ENCODE data around the gene PDGFRB. TPM values are rescaled to one million over a fixed set of nuclear protein-coding genes. Genes with fewer than 3 reads are reported as not detected.
"Not testable (repeated sequence)": the region's sequence is repeated elsewhere in the genome, so short reads cannot be mapped to it uniquely, and the experiment has no call there.

The PDGFRB gene
- total RNA-seq, 4 donors from 2014 or later: 20.2 to 56.3 (median 28.3) TPM

DNA sequence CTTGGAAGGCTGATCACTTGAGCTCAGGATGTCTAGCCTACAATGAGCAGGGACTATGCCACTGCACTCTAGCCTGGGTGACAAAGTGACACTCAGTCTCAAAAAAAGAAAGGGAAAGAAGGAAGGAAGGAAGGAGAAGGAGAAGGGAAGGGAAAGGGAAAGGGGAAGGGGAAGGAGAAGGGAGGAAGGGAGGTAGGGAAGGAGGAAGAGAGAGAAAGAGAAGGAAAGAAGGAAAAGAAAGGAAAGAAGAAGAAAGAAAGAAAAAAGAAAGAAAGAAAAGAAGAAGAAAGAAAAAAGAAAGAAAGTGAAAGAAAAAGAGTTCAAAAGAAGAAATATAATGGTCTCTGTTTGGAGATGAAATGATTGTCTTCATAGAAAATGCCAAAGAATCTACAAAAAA lies 58.5 kb downstream of the PDGFRB start:
- DNase-seq: no peak
- in situ Hi-C loops (cut with MboI; ENCODE audit: low pct_ligation_motif_present in 1 of 4, low pct_unique_long_range_greater_than_20kb in 1 of 4, low sequenced_read_pairs in 3 of 4): no loop called here
- Histone ChIP-seq H3K4me1 (no peaks in the 10 kb centered on the region), H3K9me3 (no peaks in the 10 kb centered on the region), H3K36me3 (no peaks in the 10 kb centered on the region), H3K4me3 (no peak overlapping the region), H3K27ac (no peak overlapping the region), H3K27me3 (no peaks in the 10 kb centered on the region)
- TF ChIP-seq EP300 (IDR thresholded peaks at IDR 0.05; ENCODE audit: low read depth): no peak
- no peak for TF ChIP-seq POLR2A (IDR thresholded peaks at IDR 0.05)
- no peak for TF ChIP-seq POLR2AphosphoS5 (IDR thresholded peaks at IDR 0.05)
- TF ChIP-seq, protein P1, sequence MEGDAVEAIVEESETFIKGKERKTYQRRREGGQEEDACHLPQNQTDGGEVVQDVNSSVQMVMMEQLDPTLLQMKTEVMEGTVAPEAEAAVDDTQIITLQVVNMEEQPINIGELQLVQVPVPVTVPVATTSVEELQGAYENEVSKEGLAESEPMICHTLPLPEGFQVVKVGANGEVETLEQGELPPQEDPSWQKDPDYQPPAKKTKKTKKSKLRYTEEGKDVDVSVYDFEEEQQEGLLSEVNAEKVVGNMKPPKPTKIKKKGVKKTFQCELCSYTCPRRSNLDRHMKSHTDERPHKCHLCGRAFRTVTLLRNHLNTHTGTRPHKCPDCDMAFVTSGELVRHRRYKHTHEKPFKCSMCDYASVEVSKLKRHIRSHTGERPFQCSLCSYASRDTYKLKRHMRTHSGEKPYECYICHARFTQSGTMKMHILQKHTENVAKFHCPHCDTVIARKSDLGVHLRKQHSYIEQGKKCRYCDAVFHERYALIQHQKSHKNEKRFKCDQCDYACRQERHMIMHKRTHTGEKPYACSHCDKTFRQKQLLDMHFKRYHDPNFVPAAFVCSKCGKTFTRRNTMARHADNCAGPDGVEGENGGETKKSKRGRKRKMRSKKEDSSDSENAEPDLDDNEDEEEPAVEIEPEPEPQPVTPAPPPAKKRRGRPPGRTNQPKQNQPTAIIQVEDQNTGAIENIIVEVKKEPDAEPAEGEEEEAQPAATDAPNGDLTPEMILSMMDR (IDR thresholded peaks at IDR 0.05): no peak
- intact Hi-C loops (cut with DNase I; ENCODE audit: low total_unique reads): no loop called here

DNA sequence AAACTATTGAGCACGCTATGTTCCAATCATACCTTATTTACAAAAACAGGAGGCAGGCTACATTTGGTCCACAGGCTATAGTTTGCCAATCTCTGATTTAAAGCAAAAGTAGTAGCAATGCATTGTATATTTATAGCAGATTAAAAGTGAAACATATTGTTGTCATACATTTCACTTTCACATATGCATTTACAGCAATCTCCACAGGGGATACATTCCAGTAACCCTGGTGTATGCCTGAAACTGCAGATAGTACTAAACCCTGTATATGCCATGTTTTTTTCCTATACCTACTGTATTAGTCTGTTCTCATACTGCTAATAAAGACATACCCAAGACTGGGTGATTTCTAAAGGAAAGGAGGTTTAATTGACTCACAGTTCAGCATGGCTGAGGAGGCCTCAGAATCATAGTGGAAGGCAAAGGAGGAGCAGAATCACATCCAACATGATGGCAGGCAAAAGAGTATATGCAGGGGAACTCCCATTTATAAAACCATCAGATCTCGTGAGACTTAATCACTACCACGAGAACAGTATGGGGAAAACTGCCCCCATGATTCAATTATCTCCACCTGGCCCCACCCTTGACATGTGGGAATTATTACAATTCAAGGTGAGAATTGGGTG lies 63.4 kb downstream of the PDGFRB start:
- DNase-seq: no peak
- in situ Hi-C loops (cut with MboI; ENCODE audit: low pct_ligation_motif_present in 1 of 4, low pct_unique_long_range_greater_than_20kb in 1 of 4, low sequenced_read_pairs in 3 of 4) (no loop called here), intact Hi-C loops (cut with DNase I; ENCODE audit: low total_unique reads) (no loop called here)
- Histone ChIP-seq H3K4me1 (no peaks in the 10 kb centered on the region), H3K4me3 (no peak overlapping the region), H3K36me3 (no peaks in the 10 kb centered on the region), H3K27me3 (no peaks in the 10 kb centered on the region), H3K9me3 (no peaks in the 10 kb centered on the region), H3K27ac (no peak overlapping the region)
- WGBS, 2 donors (ENCODE audit: low coverage in 1 of 2): 61 to 92% methylated on average over 2 to 3 of the region's 3 CpGs
- no peak for TF ChIP-seq POLR2AphosphoS5 (IDR thresholded peaks at IDR 0.05)
- TF ChIP-seq EP300 (IDR thresholded peaks at IDR 0.05; ENCODE audit: low read depth): no peak
- TF ChIP-seq POLR2A (IDR thresholded peaks at IDR 0.05): no peak
- TF ChIP-seq, protein P1 (IDR thresholded peaks at IDR 0.05): no peak

DNA sequence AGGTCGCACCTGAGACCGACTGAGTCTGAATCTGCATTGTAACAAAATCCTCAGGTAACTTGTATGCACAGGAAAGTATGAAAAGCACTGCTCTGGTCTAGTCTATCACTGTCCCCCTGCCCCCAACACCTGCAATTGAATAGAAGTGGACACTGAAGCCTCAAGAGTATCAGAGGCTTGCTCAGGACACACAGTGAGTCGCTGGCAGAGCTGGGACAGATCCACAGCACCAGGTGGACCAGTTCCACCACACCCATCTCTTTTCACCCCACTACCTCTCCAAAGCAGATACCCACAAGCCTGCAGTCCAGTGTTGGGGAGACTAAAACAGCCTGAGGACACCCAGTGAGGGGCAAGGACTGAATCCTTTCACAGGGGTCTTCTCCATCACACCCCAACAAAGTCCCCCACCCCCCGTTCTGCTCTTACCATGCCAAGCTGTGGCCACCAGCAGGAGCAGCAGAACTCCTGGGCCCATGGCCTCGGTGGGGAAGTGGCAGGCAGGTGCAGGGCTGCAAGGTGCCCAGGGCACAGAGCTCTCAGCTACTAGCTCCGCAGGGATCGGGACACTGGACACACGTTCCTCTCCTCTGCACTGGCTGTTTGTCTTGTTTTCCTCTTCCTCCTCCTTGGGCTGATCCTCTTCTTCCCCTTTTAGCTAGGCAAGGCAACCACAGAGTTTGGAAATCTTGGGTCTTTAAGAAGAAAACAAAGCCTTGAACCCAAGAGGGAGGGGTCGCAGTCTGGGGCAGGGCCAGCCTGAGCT lies 69.5 kb downstream of the PDGFRB start, which contains the start of gene CSF1R:
Gene CSF1R, minus strand, starts transcription at position 605 of the 766 bp plus-strand sequence. Its CDS starts 127 bp downstream, at position 478.
- H3K4me1 ChIP-seq: no peaks in the 10 kb centered on the region
- in situ Hi-C loops (cut with MboI; ENCODE audit: low pct_ligation_motif_present in 1 of 4, low pct_unique_long_range_greater_than_20kb in 1 of 4, low sequenced_read_pairs in 3 of 4) (no loop called here), intact Hi-C loops (cut with DNase I; ENCODE audit: low total_unique reads) (no loop called here)
- H3K27me3 ChIP-seq: no peaks in the 10 kb centered on the region
- WGBS, 2 donors (ENCODE audit: low coverage in 1 of 2): 80% methylated on average over 9 of the region's 9 CpGs; no CpG with 5 or more reads in 1 of the 2 donors
- DNase-seq: no peak
- TF ChIP-seq EP300 (IDR thresholded peaks at IDR 0.05; ENCODE audit: low read depth) (no peak), POLR2AphosphoS5 (IDR thresholded peaks at IDR 0.05) (peak in 1 of 3 donors; percentile 33), POLR2A (IDR thresholded peaks at IDR 0.05) (no peak)
- TF ChIP-seq, protein P1 (IDR thresholded peaks at IDR 0.05): no peak
- peak within 1 kb of the TSS in 2 of 4 donors; percentile 1 to 2 for H3K4me3 ChIP-seq
- H3K36me3 ChIP-seq: no peaks in the 10 kb centered on the region
- H3K9me3 ChIP-seq: no peaks in the 10 kb centered on the region
- H3K27ac ChIP-seq: peak within 1 kb of the TSS in 3 of 4 donors; percentile 16 to 38 (median 30)

DNA sequence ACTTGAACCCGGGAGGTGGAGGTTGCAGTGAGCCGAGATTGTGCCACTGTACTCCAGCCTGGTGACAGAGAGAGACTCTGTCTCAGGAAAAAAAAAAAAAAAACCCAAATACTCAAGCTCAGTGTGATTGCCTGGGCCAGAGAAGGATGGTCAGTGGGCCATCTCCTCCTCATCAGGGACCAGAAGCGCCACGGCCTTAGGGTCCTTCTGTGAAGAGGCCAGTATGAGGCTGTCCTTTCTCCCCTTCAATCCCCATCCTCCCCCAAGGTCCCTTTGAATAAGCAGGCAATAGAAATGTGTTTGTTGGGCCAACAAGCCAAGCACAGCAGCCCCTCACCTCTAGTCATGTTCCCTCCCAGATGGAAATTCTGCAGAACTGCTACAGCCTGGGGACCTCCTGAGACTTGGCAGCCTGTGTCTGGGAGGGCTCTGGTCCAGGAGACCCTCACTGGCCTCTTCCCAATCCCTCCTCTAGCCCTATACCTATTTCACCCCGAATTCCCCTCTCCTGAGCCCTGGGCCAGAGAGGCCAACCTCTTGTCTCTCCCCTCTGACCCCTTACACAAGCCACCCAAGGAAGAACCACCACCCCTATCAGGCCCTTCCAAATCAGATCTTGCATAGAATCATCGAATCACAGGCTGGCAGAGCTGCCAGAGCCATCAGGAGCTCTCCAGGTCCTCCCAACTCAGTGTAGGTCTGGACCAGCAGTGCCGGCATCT lies 70.3 kb downstream of the PDGFRB start:
- in situ Hi-C loops (cut with MboI; ENCODE audit: low pct_ligation_motif_present in 1 of 4, low pct_unique_long_range_greater_than_20kb in 1 of 4, low sequenced_read_pairs in 3 of 4): no loop called here

DNA sequence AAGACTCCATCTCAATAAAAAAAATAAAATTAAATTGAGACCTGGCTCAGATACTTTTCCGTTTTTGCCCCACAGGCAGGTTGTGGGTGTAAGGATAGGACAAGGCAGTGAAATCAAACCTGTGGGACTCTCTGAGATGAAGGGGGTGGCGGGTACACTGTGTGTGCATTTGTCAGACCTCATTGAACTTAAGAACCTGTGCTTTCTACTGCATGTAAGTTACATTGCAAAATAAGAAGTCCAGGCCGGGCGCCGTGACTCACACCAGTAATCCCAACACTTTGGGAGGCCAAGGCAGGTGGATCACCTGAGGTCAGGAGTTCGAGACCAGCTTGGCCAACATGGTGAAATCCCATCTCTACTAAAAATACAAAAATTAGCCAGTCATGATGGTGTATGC lies 70.9 kb downstream of the PDGFRB start:
- WGBS, 2 donors (ENCODE audit: low coverage in 1 of 2): 92% methylated on average over 6 of the region's 6 CpGs; no CpG with 5 or more reads in 1 of the 2 donors
- in situ Hi-C loops (cut with MboI; ENCODE audit: low pct_ligation_motif_present in 1 of 4, low pct_unique_long_range_greater_than_20kb in 1 of 4, low sequenced_read_pairs in 3 of 4); H3K4me1 ChIP-seq; H3K27me3 ChIP-seq; DNase-seq; H3K36me3 ChIP-seq; intact Hi-C loops (cut with DNase I; ENCODE audit: low total_unique reads); H3K9me3 ChIP-seq; H3K27ac ChIP-seq: not testable (repeated sequence)
- peak overlapping the region in 1 of 4 donors; percentile 1 for H3K4me3 ChIP-seq

More for the DNA sequence above, 70.3 kb downstream of the PDGFRB start:
- Histone ChIP-seq H3K27ac (no peak overlapping the region), H3K36me3 (no peaks in the 10 kb centered on the region), H3K4me1 (no peaks in the 10 kb centered on the region), H3K27me3 (no peaks in the 10 kb centered on the region), H3K4me3 (peak overlapping the region in 2 of 4 donors; percentile 1 to 2), H3K9me3 (no peaks in the 10 kb centered on the region)
- 66 to 84% methylated on average over 4 to 7 of the region's 7 CpGs for WGBS, 2 donors (ENCODE audit: low coverage in 1 of 2)
- no peak for DNase-seq
- TF ChIP-seq, protein P1 (IDR thresholded peaks at IDR 0.05): no peak
- no peak for TF ChIP-seq POLR2AphosphoS5 (IDR thresholded peaks at IDR 0.05)
- no peak for TF ChIP-seq EP300 (IDR thresholded peaks at IDR 0.05; ENCODE audit: low read depth)
- TF ChIP-seq POLR2A (IDR thresholded peaks at IDR 0.05): no peak
- intact Hi-C loops (cut with DNase I; ENCODE audit: low total_unique reads): no loop called here
